ENCODE results near the gene CEP57. TPM values are rescaled to one million over a fixed set of nuclear protein-coding genes. Genes with fewer than 3 reads are reported as not detected.

CEP57 gene
- total RNA-seq: 41.9 and 57.5 TPM in 2 replicates

GRCh38 chr11:95790123-95790932, at the start of gene CEP57:
TSS of gene CEP57 (plus strand) at chr11:95790498. CDS start at chr11:95790699, 201 bp downstream.

GRCh38 chr11:95789506-95790122, 684 bp upstream of the CEP57 start, which contains the start of gene FAM76B:
TSS of gene FAM76B (minus strand) at chr11:95789782. CDS start at chr11:95789478, 304 bp downstream.

Small RNA genes within 50 kb of the gene (small RNA-seq; reads per million reads assigned to genes)
- gene RNA5SP345: not detected

Other genes with a start within 250 kb of the CEP57 start
- gene FAM76B, start 716 bp upstream of the CEP57 start, total RNA-seq: 20.2 and 23.5 TPM in 2 replicates
- 25.0 and 32.5 TPM in 2 replicates for gene MTMR2, start 133.6 kb downstream of the CEP57 start, total RNA-seq